ENCODE measurements around the gene DDAH2. TPM values are rescaled to one million over a fixed set of nuclear protein-coding genes. Genes with fewer than 3 reads are reported as not detected.

Gene DDAH2
- total RNA-seq, 1 donor from 2014 or later: 142 TPM

GRCh38 chr6:31706599-31706998, 22.5 kb downstream of the DDAH2 start, which contains the start of gene LY6G6F:
TSS of gene LY6G6F (plus strand) at chr6:31706866. CDS start at chr6:31706907, 41 bp downstream.
- no peak within 1 kb of the TSS for H3K27ac Mint-ChIP-seq
- H3K36me3 Mint-ChIP-seq: no peaks in the 10 kb centered on the region
- no peak within 1 kb of the TSS for H3K4me3 Mint-ChIP-seq
- H3K9me3 Mint-ChIP-seq: no peaks in the 10 kb centered on the region
- no peak for TF ChIP-seq CTCF (IDR thresholded peaks at IDR 0.05; ENCODE audit: unreplicated experiment)
- H3K4me1 Mint-ChIP-seq: peaks cover 9% of the 10 kb centered on the region
- DNase-seq (ENCODE audit: low spot score in 2 of 2, unreplicated experiment in 2 of 2): no peak
- no peaks in the 10 kb centered on the region for H3K27me3 Mint-ChIP-seq (ENCODE audit: low read depth)

GRCh38 chr6:31705931-31706330, 23.2 kb downstream of the DDAH2 start:
- no peak for TF ChIP-seq CTCF (IDR thresholded peaks at IDR 0.05; ENCODE audit: unreplicated experiment)
- H3K27me3 Mint-ChIP-seq (ENCODE audit: low read depth): no peaks in the 10 kb centered on the region
- no peak for DNase-seq (ENCODE audit: low spot score in 2 of 2, unreplicated experiment in 2 of 2)
- H3K4me1 Mint-ChIP-seq: peaks cover 15% of the 10 kb centered on the region
- H3K36me3 Mint-ChIP-seq: no peaks in the 10 kb centered on the region
- H3K4me3 Mint-ChIP-seq: no peak overlapping the region
- no peak overlapping the region for H3K27ac Mint-ChIP-seq
- H3K9me3 Mint-ChIP-seq: no peaks in the 10 kb centered on the region

- peaks cover under 1% of the 10 kb centered on the region for H3K36me3 Mint-ChIP-seq
- H3K27ac Mint-ChIP-seq: peak within 1 kb of the TSS; percentile 99
- no peak for TF ChIP-seq CTCF (IDR thresholded peaks at IDR 0.05; ENCODE audit: unreplicated experiment)
- peak; percentile 94 to 98 for DNase-seq (ENCODE audit: low spot score in 2 of 2, unreplicated experiment in 2 of 2)
- no peaks in the 10 kb centered on the region for H3K27me3 Mint-ChIP-seq (ENCODE audit: low read depth)
- peak within 1 kb of the TSS; percentile 97 for H3K4me3 Mint-ChIP-seq
- H3K9me3 Mint-ChIP-seq: no peaks in the 10 kb centered on the region
- H3K4me1 Mint-ChIP-seq: peaks cover 19% of the 10 kb centered on the region
These were observed 26.0 kb downstream of the DDAH2 start, which contains the start of gene ABHD16A for GRCh38 chr6:31702819-31703716. TSS of gene ABHD16A (minus strand) at chr6:31703324. CDS start at chr6:31703281, 43 bp downstream.

GRCh38 chr6:31702405-31702818, 26.7 kb downstream of the DDAH2 start:
- no peak for DNase-seq (ENCODE audit: low spot score in 2 of 2, unreplicated experiment in 2 of 2)
- Mint-ChIP-seq H3K4me3 (peak overlapping the region; percentile 97), H3K4me1 (peaks cover 22% of the 10 kb centered on the region), H3K27me3 (ENCODE audit: low read depth) (no peaks in the 10 kb centered on the region), H3K9me3 (no peaks in the 10 kb centered on the region), H3K36me3 (peaks cover 2% of the 10 kb centered on the region), H3K27ac (peak overlapping the region; percentile 99)
- TF ChIP-seq CTCF (IDR thresholded peaks at IDR 0.05; ENCODE audit: unreplicated experiment): no peak

- Mint-ChIP-seq H3K4me1 (peaks cover 26% of the 10 kb centered on the region), H3K36me3 (peaks cover 6% of the 10 kb centered on the region), H3K27ac (peak overlapping the region; percentile 99), H3K9me3 (no peaks in the 10 kb centered on the region), H3K27me3 (ENCODE audit: low read depth) (no peaks in the 10 kb centered on the region), H3K4me3 (peak overlapping the region; percentile 97)
- no peak for DNase-seq (ENCODE audit: low spot score in 2 of 2, unreplicated experiment in 2 of 2)
- no peak for TF ChIP-seq CTCF (IDR thresholded peaks at IDR 0.05; ENCODE audit: unreplicated experiment)
These were observed 27.3 kb downstream of the DDAH2 start for GRCh38 chr6:31701666-31702404.

Measured in mesothelial cell of epicardium (in vitro differentiated cells).